NCI-H187 treated with DMSO at 0.1 percent for 48 hours (cell line): ENCODE data around the gene IMP3.

ENCODE experiments used
- DNase-seq: peaks from one replicate; lab custom pipeline; 2025; lab: John Stamatoyannopoulos, UW

Gene IMP3

DNA sequence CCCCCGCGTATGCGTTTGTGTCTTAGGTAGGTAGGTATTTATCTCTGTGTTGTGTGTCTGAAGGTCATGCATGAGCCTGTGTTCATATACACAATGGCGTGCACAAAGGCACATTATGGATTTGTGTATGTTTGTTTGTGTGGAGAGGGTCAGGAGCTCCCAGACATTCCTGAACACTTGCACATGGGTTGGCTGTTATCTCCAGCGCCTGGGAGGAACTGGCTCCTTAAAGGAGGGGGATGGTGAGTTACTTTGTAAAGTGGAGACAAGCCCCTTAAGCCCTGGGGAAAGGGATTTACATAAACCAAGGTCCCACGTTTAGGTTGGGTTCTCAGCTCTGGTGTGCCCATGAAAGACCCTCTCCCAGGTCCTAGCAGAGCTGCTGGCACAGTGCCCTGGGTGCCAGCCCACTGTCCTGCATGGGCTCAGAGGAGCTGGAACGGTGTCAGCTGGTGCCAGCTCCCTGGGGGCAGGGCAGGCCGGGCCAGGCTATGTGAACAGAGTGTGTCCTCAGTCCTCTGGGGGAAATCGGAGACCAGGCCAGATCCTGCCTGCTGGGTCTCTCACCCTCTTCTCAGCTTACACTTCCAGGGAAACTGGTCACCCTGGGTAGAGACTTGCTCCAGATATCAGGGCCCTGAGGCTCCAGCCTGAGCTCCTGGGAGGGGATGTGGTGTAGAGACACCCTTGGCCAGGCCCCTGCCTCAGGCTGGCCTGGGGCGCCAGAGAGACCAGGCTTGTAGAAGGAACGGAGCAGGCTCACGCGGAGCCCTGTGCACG, 32.8 kb upstream of the IMP3 start:
- DNase-seq, result no peak

DNA sequence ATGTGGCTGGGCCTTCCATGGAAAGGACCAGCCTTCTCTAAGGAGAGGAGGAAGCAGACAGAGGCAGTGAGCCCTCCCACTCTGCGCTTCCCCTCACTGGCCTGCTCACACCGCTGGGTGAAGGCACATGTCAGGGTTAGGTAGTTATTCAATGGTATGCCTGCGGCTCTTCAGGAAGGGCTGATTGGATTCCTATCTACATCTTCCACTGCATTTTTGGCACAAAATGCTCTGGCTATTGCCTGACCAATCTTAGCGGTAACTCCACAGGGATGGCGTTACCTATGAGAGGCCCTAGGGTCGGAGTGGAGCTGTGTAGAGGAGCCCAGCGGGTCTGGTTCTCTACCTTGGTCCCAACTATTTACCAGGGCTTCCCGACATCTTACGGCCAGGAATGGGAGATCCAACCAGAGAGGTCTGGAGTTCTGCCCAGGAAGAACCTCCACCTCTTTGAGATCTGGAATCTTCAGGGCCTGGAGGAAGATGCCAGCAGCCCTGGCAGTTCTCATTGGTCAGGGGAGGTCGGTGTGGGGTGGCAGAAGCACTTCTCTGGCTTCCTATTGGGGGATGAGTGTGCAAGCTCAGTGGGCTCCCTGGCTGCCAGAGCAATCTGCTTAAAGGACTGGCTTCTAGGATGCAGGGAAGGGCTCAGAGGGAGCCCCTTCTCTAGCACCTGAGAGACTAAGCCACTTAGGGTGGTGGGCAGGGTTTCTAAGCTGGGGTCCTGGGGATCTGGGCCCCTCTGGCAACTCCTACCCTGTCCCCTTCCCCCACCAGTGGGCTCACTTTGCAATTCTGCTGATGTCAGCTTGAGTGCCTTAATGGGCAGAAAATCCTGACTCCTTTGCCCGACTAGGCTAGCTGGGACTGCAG, 31.9 kb upstream of the IMP3 start:
- no peak for DNase-seq

DNA sequence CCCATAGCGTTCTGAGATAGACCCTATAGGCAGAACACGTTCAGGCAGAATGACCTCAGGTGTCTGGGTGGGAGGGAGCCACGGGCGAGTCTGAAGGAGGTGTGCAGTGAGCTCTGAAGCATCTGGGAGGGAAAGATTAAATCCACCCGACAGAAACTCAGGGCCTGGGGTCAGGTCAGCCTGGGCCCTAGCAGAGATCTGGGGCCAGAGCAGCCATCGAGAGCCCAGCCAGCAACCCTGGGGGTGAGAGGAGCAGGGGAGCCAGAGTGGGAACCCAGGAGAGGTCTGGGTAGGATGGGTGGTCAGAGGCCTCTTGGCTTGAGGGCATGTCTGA, 29.8 kb upstream of the IMP3 start:
- no peak for DNase-seq

DNA sequence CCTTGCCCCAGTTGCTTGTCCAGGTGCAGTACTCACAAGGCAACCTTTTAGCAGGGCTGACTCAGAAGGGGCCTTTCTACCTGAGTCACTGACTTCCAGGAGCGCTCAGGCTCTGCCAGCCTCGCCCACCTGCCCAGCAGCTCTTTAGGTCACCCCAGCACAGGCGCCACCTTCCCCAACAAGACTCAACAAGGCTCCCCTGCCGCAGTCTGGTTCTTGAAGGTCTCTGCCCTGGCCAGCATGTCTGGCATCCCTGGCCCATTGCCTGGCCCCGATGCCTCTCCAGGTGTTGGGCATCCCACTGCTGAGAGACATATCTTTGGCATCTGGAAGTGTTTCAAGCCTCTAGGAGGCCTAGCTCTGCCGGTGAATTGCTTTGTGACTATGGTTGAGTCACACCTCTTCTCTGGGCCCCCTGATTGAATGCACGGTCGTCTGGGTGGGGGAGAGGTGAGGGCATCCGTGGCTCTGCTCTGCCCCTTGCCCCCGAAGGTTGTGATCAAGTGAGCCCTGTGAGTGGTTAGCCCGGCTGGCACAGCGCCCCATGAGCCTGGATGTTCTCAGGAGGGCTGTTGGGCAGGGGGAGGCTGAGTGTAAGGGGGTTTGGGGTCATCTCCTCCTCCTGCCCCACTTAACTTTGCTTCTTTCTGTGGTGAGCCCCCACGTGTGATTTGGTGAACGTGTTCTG, 29.3 kb upstream of the IMP3 start:
- no peak for DNase-seq

DNA sequence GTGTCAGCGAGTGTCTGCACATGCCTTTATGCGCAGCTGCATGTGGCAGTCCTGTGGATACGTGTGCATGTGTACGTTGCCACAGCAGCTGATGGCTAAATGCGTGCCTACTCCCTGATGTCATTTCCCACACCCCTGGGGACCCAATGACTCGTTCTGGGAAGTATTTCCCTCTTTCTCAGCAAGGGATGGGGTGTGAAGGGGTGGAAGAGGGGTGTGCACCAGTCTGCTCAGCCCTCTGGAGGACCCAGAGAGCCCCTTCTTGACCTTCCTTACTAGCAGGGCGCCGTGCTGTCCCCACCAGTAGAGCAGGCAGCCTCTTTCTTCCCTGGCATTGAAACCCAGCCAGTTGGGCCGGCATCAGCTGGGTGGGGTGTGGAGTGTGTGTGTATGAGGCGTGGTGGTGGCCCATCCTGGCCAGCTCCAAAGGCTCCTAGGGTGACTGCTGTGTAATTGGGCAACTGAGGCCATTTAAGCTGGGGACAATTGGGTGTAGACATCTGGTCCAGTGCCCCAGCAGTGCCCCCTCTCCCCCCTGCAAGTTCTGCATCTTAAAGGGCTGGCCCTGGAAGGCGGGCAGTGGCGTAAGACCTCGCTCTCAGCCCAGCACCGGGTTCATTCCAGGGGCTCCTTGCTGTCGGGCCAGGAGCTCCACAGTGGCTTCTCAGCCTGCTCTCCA, 26.9 kb upstream of the IMP3 start:
- no peak for DNase-seq

DNA sequence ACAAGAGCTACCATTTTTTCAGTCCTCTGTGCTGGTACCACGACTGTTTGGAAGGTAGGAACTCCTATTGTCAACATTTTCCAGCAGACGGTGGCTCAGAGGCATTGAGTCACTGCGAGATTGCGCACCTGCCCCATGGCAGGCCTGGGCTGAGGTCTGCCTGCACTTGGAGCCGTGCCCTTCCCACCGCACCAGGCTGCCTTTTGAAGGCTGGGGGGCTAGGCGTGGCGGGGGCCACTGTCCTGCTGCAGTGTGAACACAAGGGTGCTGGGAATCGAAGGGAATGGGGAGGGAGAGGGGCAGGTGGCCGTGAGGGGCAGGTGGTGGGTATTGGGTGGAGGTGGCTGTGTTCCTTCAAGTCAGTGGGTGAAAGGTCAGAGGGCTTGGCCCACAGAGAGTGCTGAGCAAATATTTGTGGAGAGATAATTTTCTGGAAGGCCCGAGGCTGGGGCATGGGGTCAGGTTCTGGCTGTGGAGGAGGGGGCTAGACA, 24.0 kb upstream of the IMP3 start:
- no peak for DNase-seq

DNA sequence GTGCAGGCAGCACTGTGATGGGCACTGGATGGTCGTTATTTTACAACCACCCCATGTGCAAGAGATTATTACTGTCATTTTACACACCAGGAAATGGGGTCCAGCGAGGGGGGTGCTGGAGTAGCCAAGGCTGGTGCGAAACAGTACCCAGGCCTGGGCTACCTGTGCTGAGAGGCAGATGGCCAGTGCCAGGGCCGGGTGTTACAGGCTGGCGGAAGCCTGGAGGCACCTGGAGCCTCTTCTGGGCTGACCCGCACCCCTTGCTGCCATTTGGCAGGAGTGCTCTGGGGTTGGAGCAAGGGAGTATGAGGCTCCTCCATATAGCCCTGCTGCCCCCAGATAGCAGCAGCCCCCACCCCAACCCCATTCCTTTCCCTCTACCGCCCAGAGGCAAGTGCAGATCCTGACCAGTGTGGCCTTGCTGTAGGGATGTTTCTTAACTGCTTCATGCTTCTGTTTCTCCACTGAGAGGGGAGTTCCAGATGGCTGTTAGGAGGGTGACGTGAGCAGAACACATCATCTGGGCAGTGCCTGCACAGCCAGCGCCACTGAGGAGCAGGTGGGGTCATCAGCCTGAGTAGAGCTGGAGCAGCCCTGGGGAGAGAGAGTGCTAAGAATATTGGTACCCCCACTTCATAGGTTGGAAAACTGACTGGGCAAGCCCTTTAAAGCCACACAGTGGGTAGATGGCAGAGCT, 22.9 kb upstream of the IMP3 start:
- DNase-seq, result no peak

DNA sequence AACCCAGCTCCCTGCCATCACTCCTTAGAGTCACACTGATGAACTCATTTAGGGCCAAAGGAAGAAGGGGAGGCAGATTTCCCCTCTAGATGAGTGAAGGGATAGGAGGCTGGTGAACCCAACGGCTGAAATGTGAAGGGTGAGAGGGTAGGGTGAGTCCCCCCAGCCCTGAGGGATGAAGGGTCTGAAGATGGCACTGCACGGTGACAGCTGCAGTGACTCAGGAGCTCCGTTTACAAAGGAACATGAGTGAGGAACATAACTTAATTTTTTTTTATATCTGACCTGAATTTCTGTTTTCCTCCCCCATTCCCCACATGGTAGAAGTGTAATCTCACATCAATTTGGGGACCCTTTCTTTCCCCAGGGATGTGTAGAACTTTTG, 21.7 kb upstream of the IMP3 start:
- DNase-seq, result no peak

DNA sequence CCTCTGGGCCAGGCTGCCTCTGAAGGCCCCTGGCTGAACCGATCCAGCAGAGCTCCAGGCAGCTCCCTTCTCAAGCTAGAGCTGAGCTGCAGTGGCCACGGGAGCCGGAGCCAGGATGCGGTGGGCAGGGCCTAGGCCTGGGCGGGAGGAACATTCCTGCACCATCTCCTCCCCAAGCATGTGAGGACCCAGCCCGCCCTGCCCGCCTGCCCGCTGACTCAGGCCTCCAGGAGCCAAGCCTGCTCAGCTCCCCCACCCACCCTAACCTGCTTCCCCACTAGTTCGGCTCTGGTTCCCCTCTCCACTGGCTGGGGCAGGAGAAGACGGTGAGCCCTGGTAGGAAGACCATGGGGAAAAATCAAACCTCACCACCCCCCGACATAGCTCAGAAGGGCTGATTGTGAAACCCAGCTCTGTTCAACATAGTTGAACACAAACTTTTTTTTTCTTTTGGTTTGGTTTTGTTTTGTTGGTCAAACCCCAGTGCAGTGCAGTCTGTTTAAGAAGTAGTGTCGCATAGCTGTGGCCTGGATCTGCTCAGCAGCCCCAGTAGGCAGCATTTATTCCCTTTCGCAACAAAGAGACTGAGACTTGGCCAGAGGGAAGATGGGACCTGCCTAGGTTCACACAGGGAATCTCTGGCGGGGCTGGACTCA, 21.2 kb upstream of the IMP3 start:
- DNase-seq, result no peak

DNA sequence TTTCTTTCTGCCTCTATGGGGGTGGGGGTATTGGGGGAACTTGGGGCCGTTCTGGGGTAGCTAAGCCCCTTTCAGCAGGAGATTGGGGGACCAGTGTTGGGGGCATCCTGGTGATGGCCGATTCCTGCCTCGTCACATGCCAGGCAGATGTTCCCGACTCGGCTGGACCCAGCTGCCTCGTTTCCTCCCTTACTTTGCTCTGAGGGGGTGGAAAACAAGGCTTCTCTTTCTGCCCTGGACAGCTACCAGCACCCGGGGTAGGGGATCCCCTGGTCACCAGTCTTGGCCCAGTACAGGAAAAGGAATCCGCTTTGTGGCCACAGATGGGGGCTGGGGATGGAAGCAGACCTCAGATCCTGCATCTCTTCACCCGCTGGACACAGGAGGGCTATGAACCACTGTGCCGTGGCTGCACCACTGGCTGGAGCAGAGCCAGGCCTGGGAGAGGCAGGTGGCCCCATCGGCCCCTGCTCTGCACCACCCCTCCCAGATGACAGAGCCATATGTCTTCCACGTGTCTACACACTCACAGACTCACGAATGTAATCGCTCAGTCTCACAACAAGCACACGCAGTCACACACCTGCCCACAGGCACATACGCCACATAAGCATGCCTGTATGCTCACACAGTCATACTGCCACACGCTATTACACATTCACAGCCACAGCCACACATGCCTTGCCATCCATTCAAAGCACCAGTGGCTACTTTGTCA, 20.1 kb upstream of the IMP3 start:
- DNase-seq, result no peak

DNA sequence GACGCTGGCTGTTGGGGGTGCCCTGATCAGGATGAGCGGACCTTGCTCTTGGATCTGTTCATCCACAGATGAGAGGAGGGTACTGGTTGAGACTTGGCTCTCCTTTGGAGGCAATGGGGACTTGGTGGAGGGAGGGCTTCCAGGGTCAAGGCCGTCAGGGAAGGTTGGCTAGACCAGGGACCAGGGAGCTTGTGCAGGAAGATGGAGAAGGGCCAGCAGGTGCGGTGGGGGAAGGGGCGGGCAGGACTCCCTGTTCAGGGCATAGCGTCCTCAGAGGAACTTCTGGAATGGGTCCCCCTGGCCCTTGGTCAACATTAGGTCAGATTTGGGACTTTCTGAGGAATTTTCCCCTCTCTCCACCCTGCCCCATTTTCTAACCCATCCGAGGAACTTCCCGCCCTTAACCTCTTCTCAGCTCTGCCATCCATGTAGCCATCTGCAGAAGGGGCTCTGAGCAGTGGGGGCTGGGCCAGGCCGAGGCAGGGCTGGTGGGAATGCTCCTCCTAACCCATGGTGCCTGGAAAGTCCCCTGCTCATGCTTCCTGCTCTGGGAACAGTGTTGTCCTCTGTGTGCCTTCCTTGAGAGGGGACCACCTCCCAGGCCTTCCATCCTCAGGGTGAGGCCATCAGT, 19.2 kb upstream of the IMP3 start:
- no peak for DNase-seq

DNA sequence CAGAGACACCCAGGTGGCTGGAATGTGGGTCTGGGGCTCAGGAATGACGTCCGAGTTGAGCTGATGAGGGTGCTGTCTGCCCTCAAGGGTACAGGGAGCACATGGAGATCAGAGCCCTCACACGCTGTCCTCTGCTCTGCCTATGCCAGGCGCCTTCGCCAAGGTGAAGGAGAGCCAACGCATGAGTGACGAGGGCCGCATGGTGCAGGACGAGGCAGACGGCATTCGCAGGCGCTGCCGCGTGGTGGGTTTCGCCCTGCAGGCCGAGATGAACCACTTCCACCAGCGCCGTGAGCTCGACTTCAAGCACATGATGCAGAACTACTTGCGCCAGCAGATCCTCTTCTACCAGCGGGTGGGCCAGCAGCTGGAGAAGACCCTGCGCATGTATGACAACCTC, 16.8 kb upstream of the IMP3 start:
- no peak for DNase-seq

DNA sequence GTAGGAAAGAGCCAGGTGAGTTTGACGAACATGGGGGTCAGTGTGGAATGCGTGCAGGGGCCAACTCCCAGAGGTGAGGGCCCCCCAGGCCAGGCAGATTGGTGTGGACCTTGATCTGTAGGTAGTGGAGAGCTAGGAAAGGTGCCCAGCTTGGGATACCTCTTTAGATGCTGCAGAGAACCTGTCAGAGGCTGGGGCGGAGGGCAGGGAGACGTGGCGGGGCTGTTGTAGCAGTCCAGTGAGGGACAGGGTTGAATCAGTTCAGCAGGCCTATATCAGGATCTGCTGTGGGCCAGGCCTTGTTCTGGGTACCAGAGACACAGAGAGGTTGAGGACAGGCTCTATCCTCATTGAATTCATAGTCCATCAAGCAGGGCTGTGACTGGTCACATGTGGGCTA, 16.3 kb upstream of the IMP3 start:
- no peak for DNase-seq

DNA sequence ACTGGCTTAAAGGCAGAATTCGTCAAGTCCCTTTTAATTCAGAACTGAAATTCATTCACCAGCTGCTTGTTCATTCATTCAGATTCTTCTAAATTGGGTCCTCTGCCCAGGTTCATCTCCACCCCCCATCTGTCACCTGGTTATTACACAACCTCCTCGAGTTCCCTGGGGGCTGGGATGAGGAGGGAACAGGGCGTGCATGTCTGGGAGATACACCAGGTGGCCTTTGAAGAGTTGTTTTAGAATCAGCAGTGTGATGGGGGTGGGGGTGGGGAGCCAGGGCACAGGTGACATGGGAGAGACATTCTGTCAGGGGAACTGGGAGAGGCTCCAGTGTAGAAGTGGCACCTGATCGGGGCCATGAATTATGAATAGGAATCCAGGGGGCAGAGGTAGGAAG, 15.9 kb upstream of the IMP3 start:
- peak; percentile 51 for DNase-seq

DNA sequence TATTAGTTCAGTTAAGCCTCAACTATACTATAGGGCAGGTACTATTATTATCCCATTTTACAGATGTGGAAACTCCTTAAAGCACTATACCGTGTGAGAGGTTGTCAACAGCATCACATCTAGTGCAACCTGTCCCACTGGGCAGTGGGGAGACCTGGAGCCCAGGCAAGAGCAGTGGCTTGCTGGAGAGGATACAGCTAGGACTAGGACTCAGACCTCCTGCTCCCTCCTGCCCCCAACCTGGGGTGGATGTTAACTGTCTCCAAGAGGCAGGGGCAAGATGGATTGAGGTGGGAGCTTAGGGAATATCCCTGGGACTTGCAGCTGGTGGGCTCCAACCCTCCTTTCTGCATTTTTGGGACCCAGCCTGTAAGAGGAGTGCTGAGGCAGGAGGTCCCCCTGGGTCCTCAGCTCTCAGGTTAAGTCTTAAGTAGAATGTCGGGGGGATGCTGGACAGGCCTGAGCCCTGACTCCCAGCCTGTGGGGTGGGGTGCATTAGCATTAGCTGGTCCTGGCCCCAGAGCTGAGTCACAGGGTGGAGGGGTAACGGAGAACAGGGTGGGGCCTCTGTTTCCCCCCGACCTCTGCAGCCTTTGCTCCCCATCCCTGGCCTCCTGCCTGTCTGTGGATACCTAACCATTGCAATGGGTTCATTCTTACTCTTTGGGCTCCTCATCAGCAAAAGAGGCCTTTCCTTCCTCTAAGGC, 14.3 kb upstream of the IMP3 start:
- no peak for DNase-seq

DNA sequence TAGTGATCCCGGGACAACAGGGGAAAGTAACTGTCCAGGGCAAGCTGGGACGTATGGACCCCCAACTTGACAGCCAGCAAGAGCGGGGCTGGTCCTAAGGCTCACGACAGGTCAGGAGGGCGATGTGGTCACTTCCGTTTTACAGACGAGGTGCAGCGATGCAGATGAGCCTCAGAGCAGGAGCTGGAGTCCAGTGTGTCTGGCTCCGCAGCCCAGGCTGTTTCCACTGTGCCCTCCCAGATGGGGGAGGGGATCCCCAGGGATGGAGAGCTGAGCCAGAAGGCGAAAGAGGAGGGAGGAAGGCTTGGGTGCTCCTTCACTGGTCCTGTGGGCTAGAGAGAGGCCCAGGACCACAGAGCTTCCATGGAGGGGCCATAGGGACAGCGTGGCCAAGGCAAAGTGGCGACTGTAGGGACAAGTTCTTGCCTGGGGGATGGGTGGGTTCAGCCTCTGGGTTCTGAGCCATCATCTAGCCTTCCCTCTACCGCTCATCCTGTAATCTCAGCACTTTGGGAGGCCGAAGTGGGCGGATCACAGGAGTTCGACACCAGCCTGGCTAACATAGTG, 13.4 kb upstream of the IMP3 start:
- no peak for DNase-seq

DNA sequence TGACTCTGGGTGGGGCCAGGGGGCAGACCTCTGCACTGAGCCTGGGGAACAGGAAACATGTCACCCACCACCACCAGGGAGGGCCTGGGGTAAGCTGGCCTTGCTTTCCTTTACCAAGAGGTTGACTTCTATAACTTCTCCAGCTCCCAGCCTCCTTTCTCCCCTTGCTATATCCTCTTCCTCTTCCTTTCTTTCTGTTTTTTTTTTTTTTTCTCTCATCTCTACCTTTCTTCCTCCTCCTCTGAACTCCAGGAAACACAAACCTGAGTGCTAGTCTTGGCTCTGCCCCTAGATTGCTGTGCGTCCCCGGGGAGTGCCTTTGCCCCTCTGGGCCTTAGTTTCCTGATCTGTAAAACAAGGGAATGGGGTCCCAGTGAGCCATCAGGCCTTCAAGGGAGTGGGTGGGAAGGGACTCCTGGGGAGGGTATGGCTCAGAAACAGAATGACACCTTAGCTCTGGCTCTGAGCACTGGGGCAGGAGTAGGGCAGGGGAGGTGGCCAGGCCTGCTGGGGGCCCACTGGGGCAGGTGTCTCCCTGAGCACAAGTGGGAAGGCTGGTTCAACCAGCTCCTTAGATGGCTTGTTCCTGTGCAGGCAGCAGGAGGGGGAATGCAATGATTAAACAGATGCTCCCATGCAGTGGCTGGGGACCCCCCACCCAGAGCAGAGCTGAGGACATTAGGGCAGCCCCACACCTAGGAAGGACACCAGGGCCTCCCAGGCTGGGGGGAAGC, 12.0 kb upstream of the IMP3 start:
- no peak for DNase-seq
